Activated CD8-positive, alpha-beta T cell treated with anti-CD3 and anti-CD28 coated beads, Interleukin-2, amount 10 ng/mL, durations not matched to agents 7 days and 5 days (primary cell): ENCODE measurements around the gene AGXT2. TPM values are rescaled to one million over a fixed set of nuclear protein-coding genes. Genes with fewer than 3 reads are reported as not detected.
"Not testable (repeated sequence)": the region's sequence is repeated elsewhere in the genome, so short reads cannot be mapped to it uniquely, and the experiment has no call there.

ENCODE experiments used
- ATAC-seq: fragments of 150-1000 bp; cut with Tn5 transposase; one replicate; pipeline ENCODE4 v1.10.0; 2021; ENCODE audit warnings: moderate library complexity
- CTCF ChIA-PET: fragments of 350-600 bp; sonication (Branson Sonifier 250); formaldehyde crosslinking; loops from one replicate; lab custom pipeline; 2021; ENCODE audit warnings: antibody characterized with exemption; lab: Charles Lee
- POLR2A ChIA-PET: fragments of 350-600 bp; sonication (Branson Sonifier 250); formaldehyde crosslinking; loops from one replicate; lab custom pipeline; 2021; ENCODE audit warnings: antibody characterized with exemption; lab: Charles Lee
- DNase-seq: peaks from one replicate; pipeline ENCODE4 v3.0.0-alpha.2; 2020
- H3K27ac Mint-ChIP-seq: one replicate; pipeline ENCODE4 v1.8.0; 2021; ENCODE audit warnings: mild to moderate bottlenecking, mixed read lengths
- H3K27me3 Mint-ChIP-seq: one replicate; pipeline ENCODE4 v1.8.0; 2021; ENCODE audit warnings: low read depth, mixed read lengths
- H3K36me3 Mint-ChIP-seq: one replicate; pipeline ENCODE4 v1.8.0; 2021; ENCODE audit warnings: low read depth, mixed read lengths
- H3K4me1 Mint-ChIP-seq: one replicate; pipeline ENCODE4 v1.8.0; 2021; ENCODE audit warnings: low read depth, mixed read lengths
- H3K4me3 Mint-ChIP-seq: one replicate; pipeline ENCODE4 v1.8.0; 2021; ENCODE audit warnings: mild to moderate bottlenecking, mixed read lengths
- H3K9me3 Mint-ChIP-seq: one replicate; pipeline ENCODE4 v1.8.0; 2022; ENCODE audit warnings: mixed read lengths; ENCODE audit not compliant: insufficient read depth
- total RNA-seq, 2 experiments: library from RNA; stranded (reverse); gene quantifications; one replicate each; pipeline ENCODE4 v1.2.3, GENCODE V29; 2021

Gene AGXT2
- total RNA-seq, 2 experiments from 2014 or later, result not detected

DNA sequence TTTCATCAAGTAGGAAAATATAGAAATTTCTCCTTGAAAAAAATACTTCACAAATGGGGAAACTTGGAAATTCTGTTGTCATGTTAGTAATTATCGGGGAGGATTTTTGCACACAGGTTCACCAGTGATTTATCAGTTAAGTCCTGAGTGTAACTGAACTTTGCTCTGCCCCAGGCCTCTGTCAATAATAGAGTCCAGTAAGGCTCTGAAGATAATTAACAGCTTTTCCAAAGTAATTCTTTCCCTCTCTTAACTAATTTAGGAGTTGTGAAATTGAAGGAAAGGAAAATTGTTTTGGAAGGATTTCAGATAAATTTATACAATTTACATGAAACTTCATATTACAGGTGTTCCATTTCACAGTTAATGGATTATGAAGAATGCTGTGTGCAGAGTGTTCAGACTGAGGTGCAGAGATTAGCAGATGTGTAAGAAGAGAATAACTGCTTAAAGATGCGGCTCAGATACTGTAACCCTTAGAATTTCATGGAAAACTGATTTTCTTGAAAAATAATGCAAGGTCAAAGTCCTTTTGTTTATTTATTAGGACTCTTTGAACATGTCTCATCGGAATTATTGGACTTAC, 2.9 kb upstream of the AGXT2 start:
- H3K4me3 Mint-ChIP-seq, result no peak overlapping the region
- no peaks in the 10 kb centered on the region for H3K4me1 Mint-ChIP-seq
- no peak for DNase-seq
- ATAC-seq, result no peak
- H3K27me3 Mint-ChIP-seq, result peaks cover 6% of the 10 kb centered on the region
- ChIA-PET POLR2A (no interaction called here), CTCF (no interaction called here)
- no peaks in the 10 kb centered on the region for H3K36me3 Mint-ChIP-seq
- H3K9me3 Mint-ChIP-seq, result no peaks in the 10 kb centered on the region
- no peak overlapping the region for H3K27ac Mint-ChIP-seq

DNA sequence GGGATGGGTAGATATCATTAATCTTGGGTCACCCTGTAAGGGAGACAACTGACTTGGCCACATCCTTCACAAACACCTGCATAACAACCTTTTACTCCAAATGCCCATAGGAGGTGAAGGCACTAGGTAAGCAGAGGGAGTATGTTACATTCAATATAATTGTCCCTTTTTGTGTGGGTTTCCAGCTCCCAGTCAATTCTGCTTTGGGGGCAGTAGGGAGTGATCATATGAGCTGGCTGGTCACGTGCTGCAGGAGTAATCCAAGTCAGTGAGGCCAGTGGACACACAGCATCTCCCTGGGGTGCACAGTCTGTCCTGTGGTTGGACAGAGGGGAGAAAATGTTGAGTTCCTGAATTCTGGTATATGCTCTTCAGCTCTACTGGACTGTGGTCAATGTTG, 1.2 kb upstream of the AGXT2 start:
- ATAC-seq, result no peak
- ChIA-PET POLR2A (no interaction called here), CTCF (no interaction called here)

GRCh38 chr5:35046774-35047173, 975 bp downstream of the AGXT2 start:
- no peak overlapping the region for H3K27ac Mint-ChIP-seq
- CTCF ChIA-PET, result no interaction called here
- no peaks in the 10 kb centered on the region for H3K4me1 Mint-ChIP-seq
- peaks cover 2% of the 10 kb centered on the region for H3K27me3 Mint-ChIP-seq
- no peak overlapping the region for H3K4me3 Mint-ChIP-seq
- no peak for DNase-seq
- POLR2A ChIA-PET, result interaction anchor here (0.6 kb wide), 1 partner anchor 355 kb away, joined by 3 read pairs; no protein-coding TSS in a partner anchor
- H3K9me3 Mint-ChIP-seq, result no peaks in the 10 kb centered on the region
- ATAC-seq, result no peak
- H3K36me3 Mint-ChIP-seq, result no peaks in the 10 kb centered on the region

More for the DNA sequence above, 1.2 kb upstream of the AGXT2 start:
- no peak overlapping the region for H3K27ac Mint-ChIP-seq
- no peaks in the 10 kb centered on the region for H3K9me3 Mint-ChIP-seq
- peaks cover 4% of the 10 kb centered on the region for H3K27me3 Mint-ChIP-seq
- H3K4me1 Mint-ChIP-seq, result no peaks in the 10 kb centered on the region
- H3K4me3 Mint-ChIP-seq, result no peak overlapping the region
- no peak for DNase-seq
- H3K36me3 Mint-ChIP-seq, result no peaks in the 10 kb centered on the region

DNA sequence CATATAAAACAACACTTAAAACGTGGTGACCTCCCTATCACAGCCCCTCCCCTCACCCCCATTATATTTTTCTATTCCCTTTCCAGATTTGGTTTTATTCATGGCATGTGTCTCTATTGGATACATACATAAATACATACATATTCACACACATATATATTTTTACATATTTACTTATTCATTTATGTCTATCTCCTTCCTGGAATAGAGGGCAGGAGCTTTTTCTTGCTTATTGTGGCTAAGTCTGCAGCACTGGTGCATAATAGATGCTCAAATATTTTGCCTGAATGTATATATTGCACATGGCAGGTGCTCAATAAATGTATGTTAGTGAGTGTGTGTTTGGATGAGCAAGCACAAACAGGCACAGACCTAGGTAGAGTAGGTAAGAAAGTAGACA, 2.5 kb downstream of the AGXT2 start:
- no peak overlapping the region for H3K27ac Mint-ChIP-seq
- ATAC-seq, result no peak

DNA sequence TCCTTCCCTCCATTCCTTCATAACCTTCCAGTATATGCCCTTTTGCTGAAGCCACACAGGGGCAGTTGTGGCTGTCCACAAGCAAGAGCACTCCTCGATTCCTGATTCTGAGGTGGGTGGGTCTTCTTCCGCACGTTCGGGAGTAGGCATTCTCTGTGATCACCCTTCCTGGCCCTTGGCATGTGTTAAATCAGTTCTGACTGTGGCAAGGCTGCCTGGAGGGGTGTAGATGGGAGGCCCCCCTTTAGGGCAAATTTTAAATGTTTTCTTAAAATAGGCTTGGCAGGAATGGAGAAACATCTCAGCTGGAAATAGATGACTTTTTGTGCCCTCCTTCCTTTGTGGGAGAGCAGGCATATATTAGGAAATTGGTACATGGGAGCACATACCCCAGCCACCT, 3.1 kb downstream of the AGXT2 start:
- H3K27ac Mint-ChIP-seq, result no peak overlapping the region
- DNase-seq (no peak), ATAC-seq (no peak)
- POLR2A ChIA-PET, result no interaction called here
- H3K4me3 Mint-ChIP-seq, result no peak overlapping the region
- CTCF ChIA-PET, result no interaction called here
- H3K4me1 Mint-ChIP-seq, result no peaks in the 10 kb centered on the region
- H3K27me3 Mint-ChIP-seq, result peaks cover 4% of the 10 kb centered on the region
- no peaks in the 10 kb centered on the region for H3K9me3 Mint-ChIP-seq
- H3K36me3 Mint-ChIP-seq, result no peaks in the 10 kb centered on the region

More for the DNA sequence above, 2.5 kb downstream of the AGXT2 start:
- CTCF ChIA-PET, result no interaction called here
- no peaks in the 10 kb centered on the region for H3K9me3 Mint-ChIP-seq
- H3K36me3 Mint-ChIP-seq, result no peaks in the 10 kb centered on the region
- DNase-seq, result no peak
- H3K4me3 Mint-ChIP-seq, result no peak overlapping the region
- H3K4me1 Mint-ChIP-seq, result no peaks in the 10 kb centered on the region
- POLR2A ChIA-PET, result interaction anchor here (0.6 kb wide), 1 partner anchor 419 kb away, joined by 3 read pairs; no protein-coding TSS in a partner anchor
- peaks cover 4% of the 10 kb centered on the region for H3K27me3 Mint-ChIP-seq

GRCh38 chr5:35042781-35043180, 5.0 kb downstream of the AGXT2 start:
- Mint-ChIP-seq H3K9me3 (no peaks in the 10 kb centered on the region), H3K36me3 (no peaks in the 10 kb centered on the region), H3K4me1 (no peaks in the 10 kb centered on the region), H3K4me3 (no peak overlapping the region), H3K27me3 (peaks cover 2% of the 10 kb centered on the region), H3K27ac (no peak overlapping the region)
- DNase-seq (no peak), ATAC-seq (no peak)
- ChIA-PET CTCF (interaction anchor here (0.7 kb wide), 1 partner anchor 370 kb away, joined by 3 read pairs; no protein-coding TSS in a partner anchor), POLR2A (no interaction called here)

- no peaks in the 10 kb centered on the region for H3K9me3 Mint-ChIP-seq
- H3K27me3 Mint-ChIP-seq, result peaks cover 4% of the 10 kb centered on the region
- no peak for ATAC-seq
- DNase-seq, result no peak
- H3K4me1 Mint-ChIP-seq, result no peaks in the 10 kb centered on the region
- ChIA-PET POLR2A (no interaction called here), CTCF (interaction anchor here (1.1 kb wide), 1 partner anchor 10 kb away, joined by 3 read pairs; no protein-coding TSS in a partner anchor)
- H3K27ac Mint-ChIP-seq, result no peak overlapping the region
- H3K4me3 Mint-ChIP-seq, result no peak overlapping the region
- H3K36me3 Mint-ChIP-seq, result no peaks in the 10 kb centered on the region
Observed at GRCh38 chr5:35041261-35041660, 6.5 kb downstream of the AGXT2 start.

DNA sequence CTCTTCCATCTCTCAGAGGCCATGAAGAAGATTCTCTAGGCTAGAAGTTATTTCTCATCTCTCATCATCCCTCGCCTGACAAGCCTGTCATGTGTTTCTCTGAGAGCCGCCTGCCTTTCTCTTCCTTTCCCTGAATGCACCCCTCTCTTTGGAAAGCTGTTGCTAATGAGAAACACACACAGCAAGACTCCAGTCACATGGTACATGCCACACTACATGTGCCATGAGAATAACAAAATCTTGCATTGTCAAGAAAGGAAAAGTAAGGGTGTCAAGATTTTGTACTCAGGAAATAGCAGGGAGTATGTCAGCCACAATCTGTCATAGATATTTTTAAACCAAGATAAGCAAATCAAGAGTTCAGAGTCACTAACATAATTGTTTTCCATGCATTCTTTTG, 8.9 kb downstream of the AGXT2 start:
- ChIA-PET CTCF (no interaction called here), POLR2A (no interaction called here)
- no peaks in the 10 kb centered on the region for H3K36me3 Mint-ChIP-seq
- H3K27ac Mint-ChIP-seq, result no peak overlapping the region
- H3K4me3 Mint-ChIP-seq, result no peak overlapping the region
- H3K4me1 Mint-ChIP-seq, result no peaks in the 10 kb centered on the region
- H3K27me3 Mint-ChIP-seq, result peaks cover 5% of the 10 kb centered on the region
- no peaks in the 10 kb centered on the region for H3K9me3 Mint-ChIP-seq
- DNase-seq, result no peak
- no peak for ATAC-seq

DNA sequence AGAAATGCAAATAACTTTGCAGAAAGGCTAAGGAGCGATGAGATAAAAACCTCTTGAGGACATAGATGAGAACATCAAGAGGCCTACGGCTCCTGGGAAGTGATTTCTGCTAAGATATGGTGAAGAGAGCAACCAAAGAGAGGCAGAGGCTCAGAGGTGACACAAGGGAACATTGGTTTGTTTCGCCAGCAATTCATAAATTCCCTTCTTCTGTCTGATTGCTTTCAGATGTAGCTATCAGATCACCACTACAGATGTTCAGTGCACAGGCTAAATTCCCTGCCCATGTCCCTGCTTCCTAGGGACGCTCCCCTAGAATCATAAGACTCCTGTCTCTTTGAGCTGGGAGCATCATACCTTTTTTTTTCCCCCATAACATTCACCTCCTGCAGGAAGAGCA, 11.2 kb downstream of the AGXT2 start:
- H3K4me3 Mint-ChIP-seq, result no peak overlapping the region
- H3K36me3 Mint-ChIP-seq, result no peaks in the 10 kb centered on the region
- H3K4me1 Mint-ChIP-seq, result no peaks in the 10 kb centered on the region
- no peak for ATAC-seq
- H3K9me3 Mint-ChIP-seq, result no peaks in the 10 kb centered on the region
- no peak overlapping the region for H3K27ac Mint-ChIP-seq
- ChIA-PET POLR2A (no interaction called here), CTCF (interaction anchor here (0.9 kb wide), 1 partner anchor 9 kb away, joined by 3 read pairs; no protein-coding TSS in a partner anchor)
- H3K27me3 Mint-ChIP-seq, result peaks cover 5% of the 10 kb centered on the region
- DNase-seq, result no peak

DNA sequence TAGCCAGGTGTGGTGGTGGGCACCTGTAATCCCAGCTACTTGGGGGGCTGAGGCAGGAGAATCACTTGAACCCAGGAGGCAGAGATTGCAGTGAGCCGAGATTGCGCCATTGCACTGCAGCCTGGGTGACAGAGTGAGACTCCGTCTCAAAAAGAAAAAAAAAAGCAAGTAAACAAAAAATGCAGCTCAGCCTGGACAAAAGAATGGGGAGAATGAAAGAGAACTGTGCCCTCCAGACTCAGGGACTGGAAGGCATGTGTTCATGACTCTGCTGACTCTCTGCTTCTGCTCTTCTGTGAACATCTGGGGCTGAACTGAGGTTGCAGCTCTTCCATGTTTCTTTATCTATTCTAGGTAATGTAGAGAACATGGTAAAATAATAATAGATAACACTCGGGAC, 11.8 kb downstream of the AGXT2 start:
- H3K27me3 Mint-ChIP-seq, H3K4me3 Mint-ChIP-seq, H3K27ac Mint-ChIP-seq, POLR2A ChIA-PET, H3K9me3 Mint-ChIP-seq, ATAC-seq, CTCF ChIA-PET, H3K4me1 Mint-ChIP-seq, H3K36me3 Mint-ChIP-seq, DNase-seq: not testable (repeated sequence)

- Mint-ChIP-seq H3K27me3 (peaks cover 3% of the 10 kb centered on the region), H3K4me3 (no peak overlapping the region), H3K4me1 (no peaks in the 10 kb centered on the region), H3K27ac (no peak overlapping the region), H3K9me3 (no peaks in the 10 kb centered on the region), H3K36me3 (no peaks in the 10 kb centered on the region)
- POLR2A ChIA-PET, result no interaction called here
- ATAC-seq (no peak), DNase-seq (no peak)
- CTCF ChIA-PET, result no interaction called here
Observed at GRCh38 chr5:35035271-35035670, 12.5 kb downstream of the AGXT2 start.

- no peak for DNase-seq
- H3K27me3 Mint-ChIP-seq, result peaks cover 6% of the 10 kb centered on the region
- no peaks in the 10 kb centered on the region for H3K36me3 Mint-ChIP-seq
- no peaks in the 10 kb centered on the region for H3K9me3 Mint-ChIP-seq
- POLR2A ChIA-PET, result no interaction called here
- ATAC-seq, result no peak
- no peak overlapping the region for H3K27ac Mint-ChIP-seq
- H3K4me1 Mint-ChIP-seq, result no peaks in the 10 kb centered on the region
- CTCF ChIA-PET, result no interaction called here
- no peak overlapping the region for H3K4me3 Mint-ChIP-seq
Observed at GRCh38 chr5:35032356-35032755, 15.4 kb downstream of the AGXT2 start.
